DND-41 (cell line): ENCODE data around the gene CFAP299.

Experiments
- CTCF ChIP-seq: IDR thresholded peaks from 2 replicates; pipeline ENCODE4 v1.5.1; 2012; ENCODE audit warnings: borderline replicate concordance, low read length, moderate library complexity, mild to moderate bottlenecking; ENCODE audit not compliant: poor library complexity, severe bottlenecking; ENCODE audit errors: extremely low read depth
- EZH2 ChIP-seq: IDR thresholded peaks from 3 replicates; pipeline ENCODE4 v1.6.1; 2012; ENCODE audit warnings: borderline replicate concordance, low read depth, mild to moderate bottlenecking, moderate library complexity, low read length, inconsistent platforms; ENCODE audit not compliant: severe bottlenecking

GRCh38 chr4:80694171-80694570 lies 358.6 kb downstream of the CFAP299 start:
- TF ChIP-seq CTCF, result no peak
- TF ChIP-seq EZH2, result no peak
